K562 (cell line): ENCODE data around the gene USF2. TPM values are rescaled to one million over a fixed set of nuclear protein-coding genes. Genes with fewer than 3 reads are reported as not detected.

Experiments
- ATAC-seq: fragments of 200-7000 bp; cut with Tn5 transposase; 3 replicates; pipeline ENCODE4 v1.9.1; 2020; ENCODE audit warnings: moderate library complexity
- BruUV-seq: library from RNA; stranded (reverse); fragments of 400-500 nt; replicated peaks from 2 replicates; lab custom pipeline; 2021; lab: Mats Ljungman, UMichigan
- CTCF ChIA-PET: fragments of 300-600 bp; formaldehyde crosslinking; extraction: SDS; loops from one replicate; lab custom pipeline; 2021; ENCODE audit warnings: low intra/inter-chr PET ratio; lab: Yijun Ruan, JAX
- POLR2A ChIA-PET: fragments of 300-600, 350-650 bp; sonication (Branson Sonifier 250); formaldehyde crosslinking; extraction: SDS; loops from one replicate; lab custom pipeline; 2021; ENCODE audit warnings: antibody characterized with exemption, inconsistent platforms; lab: Yijun Ruan, JAX
- DNase-seq, 4 experiments: peaks; one replicate each; pipeline versions ENCODE4 v3.0.0 to v3.0.0-alpha.2; 2011 to 2018; ENCODE audit warnings: low spot score in 3 of 4, mixed read lengths in 3 of 4; ENCODE audit errors: extremely low read depth in 1 of 4
- FAIRE-seq: peaks from 2 replicates; lab custom pipeline; 2011; peaks lifted over from hg19 to GRCh38; lab: Jason Lieb, UNC
- H2AFZ ChIP-seq: 2 replicates; pipeline ENCODE4 v1.6.0; 2011; ENCODE audit warnings: low read depth, low read length, control low read depth, inconsistent platforms
- H3K27ac ChIP-seq: fragments of 200-600 bp; 3 replicates; pipeline ENCODE4 v1.8.0; 2011; ENCODE audit warnings: low read depth, mild to moderate bottlenecking, control low read depth, inconsistent platforms, low read length, moderate library complexity, mixed read lengths; ENCODE audit errors: extremely low read depth
- H3K27me3 ChIP-seq, 2 experiments: fragments of 300-600 bp in 1 of 2; 2 replicates in 1 of 2; 3 replicates in 1 of 2; pipeline versions ENCODE4 v1.6.0 to v1.8.0; 2011; ENCODE audit warnings: inconsistent platforms in 2 of 2, low read length in 2 of 2, mild to moderate bottlenecking in 1 of 2, mixed read lengths in 1 of 2, moderate library complexity in 1 of 2; ENCODE audit not compliant: control insufficient read depth in 2 of 2, insufficient read depth in 2 of 2
- H3K36me3 ChIP-seq: fragments of 300-600 bp; 3 replicates; pipeline ENCODE4 v1.8.0; 2011; ENCODE audit warnings: mild to moderate bottlenecking, low read length, inconsistent platforms; ENCODE audit not compliant: control insufficient read depth, insufficient read depth
- H3K4me1 ChIP-seq, 2 experiments: fragments of 200-600 bp in 1 of 2; replicated peaks in 1 of 2; 2 replicates in 1 of 2; 3 replicates in 1 of 2; pipeline versions ENCODE4 v1.5.1 to v1.8.0; 2011; ENCODE audit warnings: inconsistent platforms in 2 of 2, low read length in 2 of 2, mild to moderate bottlenecking in 1 of 2, mixed read lengths in 1 of 2, moderate library complexity in 1 of 2; ENCODE audit not compliant: control insufficient read depth in 2 of 2, insufficient read depth in 2 of 2
- H3K4me2 ChIP-seq: 2 replicates; pipeline ENCODE4 v1.6.1; 2011; ENCODE audit warnings: low read length, control low read depth, inconsistent platforms, mixed read lengths; ENCODE audit not compliant: insufficient read depth
- H3K4me3 ChIP-seq: fragments of 200-600 bp; sonication (generic), shearing (Covaris generic); 2 replicates; pipeline ENCODE4 v1.5.1; 2016; ENCODE audit warnings: control low read depth, inconsistent platforms
- H3K79me2 ChIP-seq: fragments of 200-600 bp; 3 replicates; pipeline ENCODE4 v1.8.0; 2011; ENCODE audit warnings: low read length, inconsistent platforms; ENCODE audit not compliant: control insufficient read depth, insufficient read depth
- H3K9ac ChIP-seq, 2 experiments: 2 replicates each; pipeline versions ENCODE4 v1.6.0 to v1.6.1; 2011; ENCODE audit warnings: low read depth in 2 of 2, low read length in 2 of 2, control low read depth in 1 of 2, inconsistent platforms in 1 of 2, mild to moderate bottlenecking in 1 of 2, mixed read lengths in 1 of 2; ENCODE audit not compliant: insufficient read depth in 1 of 2
- H3K9me1 ChIP-seq: one replicate; pipeline ENCODE4 v1.6.0; 2011; ENCODE audit warnings: inconsistent platforms, mild to moderate bottlenecking, low read length, moderate library complexity; ENCODE audit not compliant: control insufficient read depth, insufficient read depth
- H3K9me3 ChIP-seq: replicated peaks from 2 replicates; pipeline ENCODE4 v1.5.1; 2011; ENCODE audit warnings: low read depth, low read length, inconsistent platforms; ENCODE audit not compliant: control insufficient read depth, insufficient read depth
- H4K20me1 ChIP-seq: replicated peaks from 2 replicates; pipeline ENCODE4 v1.6.1; 2011; ENCODE audit warnings: low read length, inconsistent platforms, mixed read lengths; ENCODE audit not compliant: control insufficient read depth, insufficient read depth
- CC2D1A ChIP-seq: fragments of 450-650 bp; IDR thresholded peaks from 2 replicates; pipeline ENCODE4 v1.6.1; 2017; ENCODE audit warnings: mild to moderate bottlenecking
- CREM ChIP-seq: IDR thresholded peaks from 2 replicates; pipeline ENCODE4 v1.6.1; 2014; ENCODE audit warnings: antibody characterized with exemption, low read depth
- EGR1 ChIP-seq: fragments of 450-650 bp; conservative IDR thresholded peaks from 2 replicates; pipeline ENCODE4 v1.6.1; 2017; ENCODE audit warnings: mild to moderate bottlenecking
- LEF1 ChIP-seq: fragments of 450-650 bp; IDR thresholded peaks from 2 replicates; pipeline ENCODE4 v1.6.1; 2016; ENCODE audit warnings: mild to moderate bottlenecking
- NFIC ChIP-seq: fragments of 450-650 bp; IDR thresholded peaks from 2 replicates; pipeline ENCODE4 v1.6.1; 2017; ENCODE audit warnings: mild to moderate bottlenecking, inconsistent platforms
- NFXL1 ChIP-seq: fragments of 450-650 bp; formaldehyde crosslinking; IDR thresholded peaks from 2 replicates; pipeline ENCODE4 v1.4.0; 2021; ENCODE audit warnings: mild to moderate bottlenecking
- WGBS: fragments of 100-300 bp; shearing (Covaris generic); methylation state at CpG from one replicate; pipeline ENCODE4 v1.1.6; 2016; ENCODE audit warnings: low coverage, mixed read lengths; ENCODE audit not compliant: insufficient coverage; ENCODE audit errors: missing lambda C conversion rate; 5-methylcytosine and 5-hydroxymethylcytosine counted together
- in situ Hi-C: fragments of 300-500 bp; cut with MboI; formaldehyde crosslinking; loops from 4 replicates; pipeline ENCODE4 v1.15.0; 2018; ENCODE audit warnings: inconsistent platforms, mixed read lengths
- intact Hi-C: fragments of 100-400 bp; cut with micrococcal nuclease; formaldehyde crosslinking; loops from 2 replicates; pipeline ENCODE4 v1.14.2; 2022
- polyA plus RNA-seq, 8 experiments: library from polyadenylated mRNA; depleted of rRNA in 4 of 8; stranded (reverse) in 5 of 8; unstranded in 3 of 8; fragments of >200 nt; fragmentation: Nextera tagmentation in 2 of 8; fragmentation: Illumina TruSeq in 1 of 8; extraction: Ambion mirVana in 2 of 8; extraction: Trizol in 1 of 8; gene quantifications; 2 replicates each; pipeline versions ENCODE4 v1.2.1 to v1.2.3, GENCODE V29; 2011 to 2014; ENCODE audit warnings: inconsistent platforms in 1 of 8, missing spikeins in 1 of 8
- total RNA-seq, 7 experiments: library from RNA; depleted of rRNA in 6 of 7; stranded (reverse); fragments of >200 nt in 6 of 7; fragmentation: Illumina TruSeq in 2 of 7; extraction: Trizol in 2 of 7; gene quantifications; 2 replicates each; pipeline versions ENCODE4 v1.2.1 to v1.2.3, GENCODE V29; 2011 to 2021; ENCODE audit warnings: low replicate concordance in 1 of 7
- TF ChIP-seq, protein P1 (sequence below), 2 experiments: IDR thresholded peaks; 2 replicates each; pipeline ENCODE4 v1.6.1; 2011; ENCODE audit warnings: borderline replicate concordance in 1 of 2, control low read depth in 1 of 2, low read depth in 1 of 2, low read length in 1 of 2, mild to moderate bottlenecking in 1 of 2, mixed read lengths in 1 of 2, moderate library complexity in 1 of 2; ENCODE audit not compliant: insufficient read depth in 1 of 2, insufficient read length in 1 of 2, poor library complexity in 1 of 2, severe bottlenecking in 1 of 2; ENCODE audit errors: extremely low read depth in 1 of 2
- TF ChIP-seq, protein P2 (sequence below): sonication (generic); IDR thresholded peaks from 2 replicates; pipeline ENCODE4 v1.6.1; 2016

Gene USF2
- total and polyA plus RNA-seq, 9 of the 15 experiments (the other 6 are each of a cell fraction or from before 2014, with no cell fraction given) = 0.27 to 93.7 (median 58.4) TPM

DNA sequence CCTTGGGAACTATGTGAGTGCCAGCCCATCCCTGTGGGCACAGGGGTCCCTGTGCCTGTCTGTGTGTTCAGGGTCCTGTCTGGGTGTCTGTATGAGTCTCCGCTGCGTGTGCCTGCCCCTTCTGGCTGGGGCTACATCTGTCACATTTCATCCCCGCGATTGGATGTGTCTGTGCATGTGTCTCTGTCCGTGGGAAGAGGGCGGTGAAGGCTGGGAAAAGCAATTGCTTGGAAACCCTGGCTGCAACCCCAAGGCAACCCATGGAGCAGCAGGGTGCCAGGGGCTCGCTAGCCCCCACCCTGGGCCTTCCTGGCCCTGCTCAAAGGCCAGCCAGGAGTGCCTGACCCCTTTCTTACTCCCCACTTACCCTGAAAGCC, 24.6 kb downstream of the USF2 start:
- H3K4me2 ChIP-seq = no peak overlapping the region
- no peak overlapping the region for H3K4me3 ChIP-seq
- no peaks in the 10 kb centered on the region for H3K36me3 ChIP-seq
- FAIRE-seq (no peak), DNase-seq (no peak), ATAC-seq (peak; percentile 18; the same call in 1 of the 3 replicates)
- peaks cover 6% of the 10 kb centered on the region for H3K9me1 ChIP-seq
- H2AFZ ChIP-seq = no peak overlapping the region
- intact Hi-C loops = no loop called here
- TF ChIP-seq LEF1 (no peak), NFIC (no peak), CC2D1A (no peak), NFXL1 (no peak)
- WGBS = 12% methylated on average over 7 of the region's 7 CpGs
- H3K79me2 ChIP-seq = no peaks in the 10 kb centered on the region
- ChIA-PET CTCF (no interaction called here), POLR2A (no interaction called here)
- H3K4me1 ChIP-seq = peaks cover 29 to 62% of the 10 kb centered on the region in 2 experiments; a peak in 4 of 5 replicates
- in situ Hi-C loops = no loop called here
- BruUV-seq = no TSS peak
- no peaks in the 10 kb centered on the region for H3K9me3 ChIP-seq
- H3K9ac ChIP-seq = no peak overlapping the region
- no peaks in the 10 kb centered on the region for H4K20me1 ChIP-seq
- no peak overlapping the region for H3K27ac ChIP-seq
- peaks cover 2 to 12% of the 10 kb centered on the region in 2 experiments; a peak in 3 of 5 replicates for H3K27me3 ChIP-seq

DNA sequence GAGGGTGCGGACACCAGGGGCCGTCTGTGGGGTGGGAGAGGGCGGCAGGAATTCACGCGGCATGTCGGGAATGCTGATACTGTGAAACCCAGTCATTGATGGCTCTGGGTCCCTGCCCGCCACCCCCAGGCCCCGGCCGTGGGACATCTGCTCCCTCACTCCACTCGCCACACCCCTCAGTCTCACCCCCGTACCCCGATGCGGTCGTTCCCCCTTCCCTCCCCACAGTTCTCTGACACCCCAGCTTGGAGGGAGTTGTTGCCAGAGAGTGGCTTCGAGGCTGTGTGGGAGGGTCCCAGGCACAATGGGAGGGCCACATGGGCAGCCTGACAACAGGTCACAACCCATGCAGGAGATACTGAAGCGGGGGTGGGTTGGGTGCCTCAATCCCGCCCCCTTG, 25.0 kb downstream of the USF2 start:
- no peaks in the 10 kb centered on the region for H4K20me1 ChIP-seq
- intact Hi-C loops (no loop called here), in situ Hi-C loops (no loop called here)
- no peaks in the 10 kb centered on the region for H3K9me3 ChIP-seq
- CTCF ChIA-PET = no interaction called here
- ATAC-seq (no peak), FAIRE-seq (no peak), DNase-seq (peak in 2 of 4 experiments; percentile 40 to 41)
- H3K36me3 ChIP-seq = no peaks in the 10 kb centered on the region
- peaks cover 2 to 12% of the 10 kb centered on the region in 2 experiments; a peak in 3 of 5 replicates for H3K27me3 ChIP-seq
- no TSS peak for BruUV-seq
- H3K9me1 ChIP-seq = peaks cover 6% of the 10 kb centered on the region
- H3K79me2 ChIP-seq = no peaks in the 10 kb centered on the region
- TF ChIP-seq, protein P1, sequence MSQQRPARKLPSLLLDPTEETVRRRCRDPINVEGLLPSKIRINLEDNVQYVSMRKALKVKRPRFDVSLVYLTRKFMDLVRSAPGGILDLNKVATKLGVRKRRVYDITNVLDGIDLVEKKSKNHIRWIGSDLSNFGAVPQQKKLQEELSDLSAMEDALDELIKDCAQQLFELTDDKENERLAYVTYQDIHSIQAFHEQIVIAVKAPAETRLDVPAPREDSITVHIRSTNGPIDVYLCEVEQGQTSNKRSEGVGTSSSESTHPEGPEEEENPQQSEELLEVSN (IDR thresholded peaks at IDR 0.05; ENCODE audit: borderline replicate concordance in 1 of 2, extremely low read depth in 1 of 2, insufficient read depth in 1 of 2, insufficient read length in 1 of 2, low read depth in 1 of 2, low read length in 1 of 2, poor library complexity in 1 of 2, severe bottlenecking in 1 of 2) = peak in 1 of 2 experiments; percentile 63
- TF ChIP-seq, protein P2, sequence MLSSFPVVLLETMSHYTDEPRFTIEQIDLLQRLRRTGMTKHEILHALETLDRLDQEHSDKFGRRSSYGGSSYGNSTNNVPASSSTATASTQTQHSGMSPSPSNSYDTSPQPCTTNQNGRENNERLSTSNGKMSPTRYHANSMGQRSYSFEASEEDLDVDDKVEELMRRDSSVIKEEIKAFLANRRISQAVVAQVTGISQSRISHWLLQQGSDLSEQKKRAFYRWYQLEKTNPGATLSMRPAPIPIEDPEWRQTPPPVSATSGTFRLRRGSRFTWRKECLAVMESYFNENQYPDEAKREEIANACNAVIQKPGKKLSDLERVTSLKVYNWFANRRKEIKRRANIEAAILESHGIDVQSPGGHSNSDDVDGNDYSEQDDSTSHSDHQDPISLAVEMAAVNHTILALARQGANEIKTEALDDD = no peak
- TF ChIP-seq EGR1 (peak; percentile 31), CREM (no peak)
- no peak overlapping the region for H2AFZ ChIP-seq
- WGBS = 15% methylated on average over 17 of the region's 17 CpGs
- H3K4me3 ChIP-seq = no peak overlapping the region
- H3K27ac ChIP-seq = no peak overlapping the region
- POLR2A ChIA-PET = interaction anchor here (0.6 to 1.5 kb wide), 3 partner anchors 11 to 320 kb away, joined by 3 to 4 read pairs (median 3); partner anchors contain the start of gene HAMP
- 0 out of 2 replicates have a peak overlapping the region, but pooled peaks have one; percentile 12 for H3K4me2 ChIP-seq
- peaks cover 32 to 66% of the 10 kb centered on the region in 2 experiments; a peak in 4 of 5 replicates for H3K4me1 ChIP-seq
- peak overlapping the region in 1 of 2 experiments; percentile 73; a peak in 1 of 4 replicates for H3K9ac ChIP-seq
